ENCODE data around the gene DNAH6. TPM values are rescaled to one million over a fixed set of nuclear protein-coding genes. Genes with fewer than 3 reads are reported as not detected.

DNAH6 gene
- total and polyA plus RNA-seq, 2 of the 13 experiments (the other 11 are each of a cell fraction or from before 2014, with no cell fraction given): 0.01 TPM; not detected in 1

GRCh38 chr2:84694088-84694622 is 177.9 kb downstream of the DNAH6 start:
- H4K20me1 ChIP-seq (ENCODE audit: insufficient read depth, low read length): no peaks in the 10 kb centered on the region
- FAIRE-seq (no peak), DNase-seq (ENCODE audit: low spot score) (no peak), ATAC-seq (no peak)
- no TSS peak for BruUV-seq (replicated peaks)
- H2AFZ ChIP-seq (ENCODE audit: low read length): no peak overlapping the region
- no peaks in the 10 kb centered on the region for H3K79me2 ChIP-seq (ENCODE audit: insufficient read depth, low read length)
- intact Hi-C loops (cut with micrococcal nuclease; ENCODE audit: unreplicated experiment): no loop called here
- in situ Hi-C loops (cut with HindIII; ENCODE audit: extremely low pct_ligation_motif_present, low pct_unique_long_range_greater_than_20kb): no loop called here
- no peak overlapping the region for H3K4me3 ChIP-seq (replicated peaks in 1 of 3; ENCODE audit: insufficient read depth in 1 of 3, low read depth in 2 of 3, low read length in 3 of 3)
- no peak overlapping the region for H3K27ac ChIP-seq (ENCODE audit: extremely low read length, insufficient read depth, low read length)
- H3K9me3 ChIP-seq (ENCODE audit: low read length): no peaks in the 10 kb centered on the region
- no peaks in the 10 kb centered on the region for H3K36me3 ChIP-seq (replicated peaks in 1 of 2; ENCODE audit: control insufficient read depth in 1 of 2, insufficient read depth in 2 of 2, low read length in 2 of 2)
- H3K9ac ChIP-seq (ENCODE audit: insufficient read depth, low read depth, low read length): no peak overlapping the region
- CTCF ChIA-PET (ENCODE audit: low intra/inter-chr PET ratio, low total read pairs): no interaction called here
- WGBS (ENCODE audit: low lambda C conversion rate): 38% methylated on average over 6 of the region's 6 CpGs
- no peak overlapping the region for H3K4me2 ChIP-seq (ENCODE audit: low read depth, low read length)
- H3K4me1 ChIP-seq (ENCODE audit: insufficient read depth, low read length): no peaks in the 10 kb centered on the region
- POLR2A ChIA-PET: no interaction called here
- H3K27me3 ChIP-seq (ENCODE audit: control insufficient read depth in 1 of 2, insufficient read depth in 2 of 2, low read length in 2 of 2): no peaks in the 10 kb centered on the region
- no peak for TF ChIP-seq SMC3 (IDR thresholded peaks at IDR 0.05; ENCODE audit: low read length)
- TF ChIP-seq ZNF431 (CRISPR knock-in tag; IDR thresholded peaks at IDR 0.05; ENCODE audit: borderline replicate concordance, low read depth): no peak
- TF ChIP-seq MAFF (IDR thresholded peaks at IDR 0.05; ENCODE audit: low read depth, low read length): no peak
- no peak for TF ChIP-seq TFDP2 (CRISPR knock-in tag; IDR thresholded peaks at IDR 0.05)
- no peak for TF ChIP-seq ZNF275 (CRISPR knock-in tag; IDR thresholded peaks at IDR 0.05; ENCODE audit: borderline replicate concordance)
- no peak for TF ChIP-seq KIAA2018 (CRISPR knock-in tag; IDR thresholded peaks at IDR 0.05; ENCODE audit: borderline replicate concordance)
- TF ChIP-seq U2AF2 (IDR thresholded peaks at IDR 0.05; ENCODE audit: low read depth, low read length): no peak
- TF ChIP-seq LRRFIP1 (CRISPR knock-in tag; conservative IDR thresholded peaks at IDR 0.05): no peak
- no peak for TF ChIP-seq ZNF138 (CRISPR knock-in tag; IDR thresholded peaks at IDR 0.05; ENCODE audit: low read depth)
